IPS DF 4.7 (cell line): Measurements from ENCODE around the gene GPBP1.
"Not testable (repeated sequence)": the region's sequence is repeated elsewhere in the genome, so short reads cannot be mapped to it uniquely, and the experiment has no call there.

Experiments
- DNase-seq: peaks from one replicate; pipeline ENCODE4 v3.0.0-alpha.2; 2013; ENCODE audit warnings: low spot score; ENCODE audit errors: extremely low read depth

The GPBP1 gene

DNA sequence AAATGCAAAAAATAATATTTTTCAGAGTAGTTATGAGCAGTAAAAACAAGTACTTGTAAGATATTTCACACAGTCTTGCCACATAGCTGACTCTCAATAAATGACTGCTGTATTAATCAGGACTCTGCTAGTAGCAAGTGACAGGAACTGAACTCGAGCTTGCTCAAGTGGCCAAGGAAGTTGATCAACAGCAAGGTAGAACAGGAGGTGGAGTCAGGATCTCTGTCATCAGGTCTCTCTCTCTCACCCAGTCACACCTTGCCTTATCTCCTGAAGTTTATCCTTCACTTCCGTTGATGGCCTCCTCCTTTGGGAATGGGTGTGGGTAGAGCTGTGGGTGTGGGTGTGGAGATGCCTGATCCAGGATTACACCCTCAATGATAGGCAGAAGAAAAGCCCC is 107.0 kb downstream of the GPBP1 start:
- DNase-seq: no peak

- DNase-seq: not testable (repeated sequence)
Observed at GRCh38 chr5:57285084-57285483, 111.2 kb downstream of the GPBP1 start.

DNA sequence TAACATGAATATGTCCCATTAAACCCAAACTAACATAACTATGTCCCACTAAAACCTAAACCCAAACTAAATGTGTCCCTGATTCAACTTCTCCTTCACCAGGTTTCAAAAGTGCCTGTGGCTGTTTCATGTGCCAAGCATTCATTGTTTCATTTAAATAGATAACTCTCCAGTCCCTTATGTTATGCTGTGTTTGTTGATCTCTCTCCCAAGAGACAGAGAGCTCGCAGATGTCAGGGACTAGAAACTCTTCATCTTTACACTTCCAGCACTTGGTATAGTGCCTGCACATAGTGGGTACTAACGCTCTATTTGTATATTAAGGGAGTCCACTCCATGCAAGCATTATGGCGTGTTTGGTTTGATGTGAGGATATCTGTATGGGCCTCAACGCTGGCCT is 118.0 kb downstream of the GPBP1 start:
- no peak for DNase-seq

DNA sequence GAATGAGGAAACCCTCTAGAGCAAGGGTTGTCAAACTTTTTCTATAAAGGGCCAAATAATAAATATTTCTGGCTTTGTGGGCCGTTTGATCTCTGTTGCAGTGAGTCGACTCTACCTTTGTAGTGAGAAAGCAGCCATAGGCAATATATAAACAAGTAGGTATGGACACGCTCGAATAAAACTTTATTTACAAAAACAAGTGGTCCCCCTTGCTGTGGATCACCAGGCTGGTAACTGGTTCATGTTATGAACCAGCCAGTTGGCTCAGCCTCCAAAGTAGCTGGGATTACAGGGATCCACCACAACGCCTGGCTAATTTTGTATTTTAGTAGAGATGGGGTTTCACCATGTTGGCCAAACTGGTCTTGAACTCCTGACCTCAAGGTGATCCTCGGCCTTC is 118.5 kb downstream of the GPBP1 start:
- no peak for DNase-seq

DNA sequence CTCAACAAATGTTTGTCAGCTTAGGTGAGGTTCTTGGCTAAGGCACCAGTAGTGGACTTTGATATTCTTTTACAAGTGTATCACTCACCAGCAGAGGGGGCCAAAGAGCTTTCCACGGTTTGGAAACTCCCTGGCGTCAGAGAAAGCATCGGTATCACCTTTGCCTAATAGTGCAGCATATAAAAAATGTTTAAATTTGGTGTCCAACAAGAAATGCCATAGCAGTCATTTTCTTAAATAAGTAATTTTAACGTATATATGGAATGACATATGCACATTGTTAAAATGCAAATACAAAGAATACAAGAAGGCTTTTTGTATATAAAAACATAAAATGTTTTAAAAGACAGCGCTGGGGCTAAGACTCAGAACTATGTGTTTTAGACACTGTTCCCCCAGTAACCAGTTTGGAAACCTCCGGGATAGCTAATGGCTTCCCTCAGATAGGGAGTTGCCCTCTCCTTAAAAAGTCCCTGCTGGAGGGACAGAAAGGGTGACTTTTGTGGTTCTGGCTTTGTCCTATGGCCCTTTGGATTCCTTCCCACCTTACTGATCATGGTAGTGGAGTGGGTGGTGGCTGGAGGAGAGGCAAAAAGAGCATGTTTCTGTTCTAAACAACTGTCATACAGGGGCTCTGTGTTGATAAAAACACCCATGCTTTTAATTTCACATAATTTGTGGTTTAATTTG is 124.6 kb downstream of the GPBP1 start:
- DNase-seq: no peak

GRCh38 chr5:57298985-57299491 is 125.2 kb downstream of the GPBP1 start:
- DNase-seq: no peak

- no peak for DNase-seq
Observed at GRCh38 chr5:57299986-57300385, 126.1 kb downstream of the GPBP1 start.

- DNase-seq: no peak
Observed at GRCh38 chr5:57302164-57302563, 128.3 kb downstream of the GPBP1 start.

GRCh38 chr5:57302643-57303042 is 128.8 kb downstream of the GPBP1 start:
- DNase-seq: no peak

DNA sequence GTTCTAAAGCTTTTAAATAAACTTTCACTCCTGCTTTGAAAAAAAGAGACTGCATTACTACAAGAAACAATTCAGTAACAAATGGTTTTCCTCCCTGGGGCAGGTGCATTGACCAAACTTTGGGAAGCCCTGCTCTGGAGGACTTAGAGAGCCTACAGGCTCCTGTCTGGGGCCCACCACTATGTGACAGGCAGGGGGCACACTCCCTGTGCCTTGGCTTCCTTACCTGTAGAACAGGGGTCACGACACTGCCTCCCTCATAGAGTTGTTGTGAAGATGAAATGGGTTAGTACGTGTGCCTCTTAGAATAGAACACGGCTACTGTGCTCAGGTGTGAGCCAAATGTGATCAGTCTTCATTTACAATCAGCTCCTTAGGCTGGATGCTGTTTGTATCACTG is 130.1 kb downstream of the GPBP1 start:
- DNase-seq: no peak

GRCh38 chr5:57304931-57305330 is 131.1 kb downstream of the GPBP1 start:
- no peak for DNase-seq

GRCh38 chr5:57306359-57306758 is 132.5 kb downstream of the GPBP1 start:
- no peak for DNase-seq

DNA sequence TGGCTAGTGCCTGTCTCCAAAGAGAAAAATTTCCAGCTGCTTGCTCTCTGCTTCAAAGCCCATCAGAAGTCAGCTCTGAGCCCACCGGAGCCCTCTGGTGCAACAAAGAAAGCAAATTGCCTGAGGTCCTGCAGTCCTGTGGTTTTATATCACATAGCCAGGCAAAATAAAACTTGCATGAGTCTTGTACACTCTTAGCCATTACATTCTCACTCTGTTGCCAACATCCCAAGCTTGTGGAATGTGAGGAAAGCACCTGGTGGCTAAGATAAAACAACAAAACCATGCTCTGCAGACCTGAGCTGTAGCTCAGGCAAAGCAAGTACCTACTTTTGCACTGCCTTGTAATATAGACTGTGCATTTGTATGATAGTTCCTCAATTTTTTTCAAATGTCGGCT is 133.7 kb downstream of the GPBP1 start:
- DNase-seq: no peak

- not testable (repeated sequence) for DNase-seq
Observed at GRCh38 chr5:57309022-57309421, 135.2 kb downstream of the GPBP1 start.

GRCh38 chr5:57311251-57311650 is 137.4 kb downstream of the GPBP1 start:
- no peak for DNase-seq

DNA sequence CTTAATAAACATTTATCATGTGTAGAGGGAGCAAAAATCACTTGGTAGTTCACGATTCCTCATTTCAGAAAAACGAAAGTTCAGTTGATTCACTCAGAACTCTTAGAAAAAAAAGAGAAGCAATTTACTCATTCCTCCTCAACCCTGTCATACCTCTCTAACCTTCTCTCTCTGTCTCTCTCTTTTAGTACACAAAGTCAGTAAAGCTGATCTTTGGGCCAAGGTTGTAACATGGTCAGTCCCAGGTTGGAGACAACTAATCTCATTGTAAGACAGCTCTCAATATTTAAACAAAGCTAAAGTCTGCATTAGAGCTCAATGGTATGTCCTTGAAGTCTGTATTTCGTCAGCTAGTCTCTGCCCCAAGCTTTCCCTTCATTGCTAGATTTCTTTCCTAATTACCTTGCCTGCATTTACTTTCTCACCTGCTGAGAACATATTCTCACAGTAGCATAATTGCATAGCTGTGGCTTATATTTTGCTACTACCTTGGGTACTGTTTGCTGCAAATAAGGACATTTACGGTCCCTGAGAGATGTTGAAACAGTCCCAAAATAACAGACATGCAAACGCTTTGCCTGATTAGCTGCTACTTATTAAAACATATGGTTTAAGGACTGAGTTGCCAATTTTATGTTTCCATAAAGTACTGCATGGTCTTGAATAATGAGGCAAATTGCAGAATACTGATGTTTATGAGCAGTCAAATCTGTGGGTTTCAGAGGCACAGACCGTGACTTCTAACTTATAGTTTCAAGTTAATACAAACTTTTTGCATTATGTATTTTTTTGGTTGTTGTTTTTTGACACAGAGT is 138.3 kb downstream of the GPBP1 start:
- DNase-seq: no peak

GRCh38 chr5:57313716-57314115 is 139.9 kb downstream of the GPBP1 start:
- DNase-seq: no peak
